NCI-H2171 treated with DMSO at 0.1 percent for 48 hours (cell line): ENCODE data around the gene VDAC2.

Source experiments
- DNase-seq: peaks from one replicate; lab custom pipeline; 2025; lab: John Stamatoyannopoulos, UW

VDAC2 gene

DNA sequence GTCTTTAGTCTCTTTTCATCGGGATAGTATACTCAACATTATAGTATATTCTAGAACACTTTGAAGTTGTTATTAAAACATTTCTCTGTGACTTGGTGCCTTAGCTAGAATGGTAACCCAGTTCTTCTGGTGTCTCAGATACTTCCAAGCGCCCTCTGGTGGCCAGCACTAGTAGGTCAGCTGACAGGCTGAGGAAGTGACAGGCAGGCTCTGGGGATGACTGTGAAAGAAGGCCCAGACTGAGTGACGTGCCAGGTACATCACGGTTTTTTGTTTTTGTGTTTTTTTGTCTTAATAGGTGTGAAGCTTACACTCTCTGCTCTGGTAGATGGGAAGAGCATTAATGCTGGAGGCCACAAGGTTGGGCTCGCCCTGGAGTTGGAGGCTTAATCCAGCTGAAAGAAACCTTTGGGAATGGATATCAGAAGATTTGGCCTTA is 20.0 kb downstream of the VDAC2 start:
- peak; percentile 56 for DNase-seq

DNA sequence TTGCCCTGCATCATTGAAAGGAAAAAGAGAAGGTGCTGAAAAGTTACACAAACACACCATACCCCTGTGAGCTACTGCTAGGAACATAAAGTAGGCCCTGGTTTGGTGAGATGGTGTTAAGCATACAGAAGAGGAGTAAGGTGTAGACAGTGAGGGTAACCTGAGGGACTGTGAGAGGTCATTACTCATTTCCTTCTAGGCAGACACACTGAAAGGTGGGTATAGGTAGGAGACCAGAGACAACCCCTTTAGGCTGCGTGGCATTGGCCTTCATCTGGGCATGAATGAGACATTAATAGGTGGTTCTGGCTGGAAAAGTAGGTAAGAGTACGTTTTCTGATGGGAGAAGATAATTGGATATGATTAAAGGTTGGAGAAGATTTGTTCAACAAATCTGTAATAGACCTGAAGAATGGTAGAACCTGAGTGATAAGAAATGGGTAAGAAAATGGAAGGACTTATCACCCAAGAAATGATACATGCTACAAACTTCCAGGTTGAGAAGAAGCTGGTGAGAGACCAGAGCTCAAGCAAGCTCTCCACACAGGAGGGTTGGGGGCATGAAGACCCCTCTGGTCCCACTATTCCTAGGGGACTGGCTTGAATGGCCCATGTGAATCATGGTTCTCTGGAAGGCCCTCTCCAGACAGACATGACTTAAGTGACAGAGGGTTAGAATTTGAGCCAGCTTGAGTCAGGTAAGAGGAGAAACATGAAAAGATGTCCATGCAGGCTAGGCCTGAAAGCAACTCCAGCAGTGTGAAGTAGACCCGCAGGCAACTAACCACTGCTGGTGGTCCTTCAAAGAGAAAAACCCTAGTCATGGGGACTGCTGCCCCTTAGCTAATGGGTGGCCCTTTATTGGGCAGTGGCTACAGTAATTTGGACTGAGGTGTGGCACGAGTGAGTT is 21.3 kb downstream of the VDAC2 start:
- DNase-seq = no peak

DNA sequence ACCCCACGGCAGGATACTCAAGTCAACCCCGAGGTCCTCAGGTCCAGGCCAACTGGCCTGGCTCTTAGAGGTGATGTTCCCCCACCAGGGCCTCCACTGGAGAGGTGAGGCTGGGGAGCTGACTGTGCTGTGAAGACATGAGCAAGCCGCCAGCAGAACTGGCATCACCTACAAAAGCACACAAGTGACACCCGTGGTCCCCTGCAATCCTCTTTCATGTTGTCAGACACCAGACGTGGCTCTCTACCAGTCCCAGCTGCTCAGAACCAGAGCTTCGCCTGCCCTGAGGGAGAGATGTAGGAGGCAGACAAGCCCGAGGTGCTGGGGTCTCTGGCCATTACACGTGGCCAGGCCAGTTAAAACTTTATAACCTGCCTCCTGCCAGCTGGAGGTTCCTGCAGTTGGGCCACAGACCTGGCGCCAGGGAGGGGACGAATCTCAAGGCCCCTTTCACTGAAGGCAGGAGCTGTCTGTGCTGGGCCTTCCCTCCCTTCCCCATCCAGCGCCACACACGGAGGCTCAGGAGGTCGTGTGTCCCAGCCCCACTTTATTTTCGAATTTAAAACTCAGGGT is 22.9 kb downstream of the VDAC2 start:
- peak; percentile 74 for DNase-seq

- DNase-seq = peak; percentile 87
These were observed 23.6 kb downstream of the VDAC2 start for GRCh38 chr10:75234017-75234682.

GRCh38 chr10:75234683-75235374 is 24.2 kb downstream of the VDAC2 start:
- no peak for DNase-seq

DNA sequence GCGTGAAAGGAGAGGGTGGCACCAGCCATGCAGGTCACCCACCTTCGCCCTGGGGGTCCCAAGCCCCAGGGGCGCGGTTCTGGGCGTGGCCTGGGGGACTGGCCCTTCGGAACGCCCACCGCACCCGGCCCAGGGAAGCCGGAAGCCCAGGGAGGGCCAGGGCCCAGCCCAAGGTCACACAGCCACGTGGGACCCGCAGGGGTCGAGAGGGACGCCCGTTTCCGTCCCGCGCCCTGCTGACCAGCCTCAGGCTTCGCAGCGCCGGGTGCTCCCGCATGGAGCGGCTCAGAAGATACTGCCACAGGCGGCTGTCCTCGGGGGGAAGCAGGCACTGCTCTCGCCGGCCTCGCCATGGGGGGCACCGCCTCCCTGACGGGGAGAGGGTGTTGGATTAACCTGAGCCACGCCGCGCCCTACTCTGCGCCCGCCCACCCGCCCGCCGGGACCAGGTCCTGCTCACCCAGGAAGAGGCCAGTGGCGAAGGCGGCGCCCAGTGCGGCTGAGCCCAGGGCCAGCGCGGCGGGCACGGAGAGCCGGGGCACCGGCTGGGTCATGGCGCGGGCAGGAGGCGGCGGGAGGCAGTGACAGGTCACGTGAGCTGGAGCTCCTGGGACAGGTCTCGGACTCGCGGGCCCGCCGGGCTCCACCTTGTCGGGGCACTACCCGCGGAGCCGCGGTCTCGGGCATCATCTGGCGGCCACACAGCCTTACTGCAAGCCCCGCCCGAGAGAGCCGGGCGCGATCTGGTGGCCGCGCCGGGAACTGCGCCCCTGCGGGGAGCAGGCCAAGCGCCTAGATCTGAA is 25.0 kb downstream of the VDAC2 start, which contains the start of gene COMTD1:
Gene COMTD1, minus strand, starts transcription at position 583 of the 803 bp plus-strand sequence. Its CDS starts 29 bp downstream, at position 554.
- peak; percentile 87 for DNase-seq

GRCh38 chr10:75236178-75236825 is 25.7 kb downstream of the VDAC2 start:
- DNase-seq = no peak

GRCh38 chr10:75238182-75239095 is 27.8 kb downstream of the VDAC2 start:
- DNase-seq = no peak

- DNase-seq = no peak
These were observed 28.6 kb downstream of the VDAC2 start for GRCh38 chr10:75239096-75239790.

DNA sequence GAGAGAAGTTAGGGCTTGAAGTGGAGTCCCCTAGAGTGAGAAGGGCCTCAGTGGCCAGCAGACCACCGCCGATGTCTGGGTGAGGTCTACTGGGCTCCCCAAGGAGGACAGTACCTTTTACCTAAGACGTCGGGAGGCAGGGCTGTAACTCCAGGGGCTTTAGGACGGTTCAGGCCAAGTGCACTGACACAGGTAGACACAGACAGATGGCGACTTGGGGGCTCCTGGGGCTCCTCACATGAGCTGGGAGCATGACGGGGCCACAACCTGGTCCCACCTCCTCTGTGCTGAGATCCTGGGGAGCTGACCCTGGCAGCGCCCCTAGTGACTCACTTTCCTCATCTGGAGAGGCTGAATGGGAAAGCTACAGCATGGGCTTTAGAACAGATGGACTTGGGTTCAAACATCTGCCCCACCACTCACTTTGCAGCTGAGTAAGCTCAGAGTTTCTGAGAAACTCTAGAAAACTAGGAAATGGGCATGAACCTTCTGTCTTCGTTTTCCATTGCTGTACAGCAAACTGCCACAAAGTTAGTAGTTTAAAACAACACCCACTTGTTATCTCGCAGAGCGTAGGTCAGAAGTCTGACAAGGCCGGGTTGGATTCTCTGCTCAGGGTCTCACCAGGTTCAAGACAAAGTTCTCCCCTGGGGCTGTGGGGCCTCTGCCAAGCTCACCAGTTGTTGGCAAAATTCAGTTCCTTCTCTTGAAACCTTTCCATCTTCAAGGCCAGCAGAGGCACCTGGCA is 29.9 kb downstream of the VDAC2 start:
- DNase-seq = no peak

DNA sequence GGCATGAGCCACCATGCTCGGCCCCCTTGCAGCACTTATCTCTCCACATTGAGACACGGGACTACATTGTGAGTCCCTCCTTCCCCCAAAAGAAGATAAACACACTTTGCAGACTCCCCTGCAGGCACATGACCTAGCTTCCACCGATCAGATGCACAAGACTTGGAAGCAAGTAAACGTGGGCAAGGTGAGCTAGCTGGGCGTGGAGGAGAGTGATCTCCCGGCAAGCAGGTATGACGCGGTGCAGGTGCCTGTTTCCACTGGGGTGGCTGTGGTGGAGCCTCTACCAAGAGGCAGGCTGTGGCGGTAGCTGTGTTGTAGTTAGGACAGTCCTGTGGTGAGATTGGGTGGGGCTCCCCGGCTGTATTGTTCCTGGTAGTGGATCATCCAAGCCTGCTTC is 32.8 kb downstream of the VDAC2 start:
- no peak for DNase-seq

DNA sequence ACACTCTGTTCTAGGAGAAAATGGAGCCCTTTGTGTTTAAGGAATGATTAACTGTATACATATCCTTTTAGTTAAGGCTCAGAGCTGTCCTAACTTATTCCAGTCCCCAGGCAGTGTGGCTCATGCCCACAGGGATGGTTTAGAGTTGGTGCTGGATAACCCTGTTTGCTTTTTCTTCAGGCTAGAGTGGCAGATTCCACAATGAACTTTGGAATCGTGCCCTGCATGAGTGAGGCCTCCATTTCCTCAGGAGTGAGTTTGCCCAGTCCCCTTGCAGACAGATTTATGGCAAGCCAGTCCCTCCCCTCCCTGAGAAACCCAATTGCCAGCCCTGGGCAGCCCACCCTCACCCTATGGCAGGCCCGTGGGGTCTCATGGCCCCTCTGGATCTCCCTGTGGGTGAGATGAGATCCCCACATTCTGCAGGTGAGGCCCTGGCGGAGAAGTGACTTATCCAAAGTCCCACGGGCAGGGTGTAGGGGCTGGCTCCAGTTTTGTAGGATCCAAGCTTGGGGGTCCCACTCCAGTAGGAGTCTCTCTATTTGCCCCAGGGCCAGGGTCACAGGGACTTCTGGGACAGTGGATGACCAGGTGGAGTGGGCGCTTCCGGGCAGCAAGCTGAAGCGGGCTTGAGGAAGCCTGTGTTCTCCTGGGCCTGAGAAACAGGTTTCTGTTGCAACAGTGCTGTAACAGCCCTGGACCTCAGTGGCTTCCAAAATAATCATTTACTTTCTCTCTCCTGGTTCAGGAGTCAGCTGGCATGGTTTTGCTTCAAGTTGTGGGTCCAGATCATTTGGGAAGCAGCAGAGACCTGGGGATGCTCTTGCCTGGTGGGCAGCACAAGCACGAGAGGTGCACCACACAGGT is 34.1 kb downstream of the VDAC2 start:
- no peak for DNase-seq

DNA sequence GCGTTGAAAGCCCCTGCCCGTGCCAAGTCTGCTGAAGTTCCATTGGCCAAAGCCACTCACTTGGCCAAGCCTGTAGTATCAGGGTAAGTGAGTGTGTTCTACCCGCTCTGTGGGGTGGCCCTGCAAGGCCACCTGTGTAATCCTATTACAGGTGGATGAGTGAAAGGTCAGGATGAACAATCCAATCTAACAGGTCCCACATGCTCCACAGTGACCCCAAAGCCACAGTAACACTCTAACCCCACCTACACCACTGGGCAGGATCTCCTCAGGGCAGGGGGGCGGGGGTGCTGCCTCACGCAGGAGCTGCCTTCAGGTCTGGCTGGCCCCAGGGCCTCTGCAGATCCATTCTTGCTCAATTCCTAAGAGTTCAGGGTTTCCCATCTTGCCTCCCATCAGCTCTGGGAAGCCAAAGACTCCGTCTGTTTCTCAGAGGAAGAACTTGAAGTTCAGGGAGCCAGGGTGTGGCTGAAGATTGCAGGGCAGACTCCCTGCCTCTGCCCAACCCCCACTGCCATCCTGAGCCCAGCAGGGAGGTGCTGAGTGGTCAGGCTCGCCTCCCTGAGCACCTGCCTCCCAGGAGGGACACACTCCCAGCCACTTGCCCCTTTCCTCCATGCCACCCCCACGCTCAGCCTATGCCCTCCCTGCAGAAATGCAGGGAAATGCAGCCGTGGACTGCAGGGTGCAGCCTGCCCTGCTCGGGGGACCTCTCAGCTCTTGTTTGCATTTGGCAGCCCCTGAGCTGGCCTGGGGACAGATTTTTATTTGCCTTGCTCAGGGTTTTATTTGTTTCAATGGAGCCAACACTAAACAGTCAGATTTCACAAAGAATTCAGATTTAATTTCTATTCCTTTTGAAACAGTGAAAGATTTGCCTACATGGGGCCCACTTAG is 35.0 kb downstream of the VDAC2 start:
- no peak for DNase-seq

DNA sequence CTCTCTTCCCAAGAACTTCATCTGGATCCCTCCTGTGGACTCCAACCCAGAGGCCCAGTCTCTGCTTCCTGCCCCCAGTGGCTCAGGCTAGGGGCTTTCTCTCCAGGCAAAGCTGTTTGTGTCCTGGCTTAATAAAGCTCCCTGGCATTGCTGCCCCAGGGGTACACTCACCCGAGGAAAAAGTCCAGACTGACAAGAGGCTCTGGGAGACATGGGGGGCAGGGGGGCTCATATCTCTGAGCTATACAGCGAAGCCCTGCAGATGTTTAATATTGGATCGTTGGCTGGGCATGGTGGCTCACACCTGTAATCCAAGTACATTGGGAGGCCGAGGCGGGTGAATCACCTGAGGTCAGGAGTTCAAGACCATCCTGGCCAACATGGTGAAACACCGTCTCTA is 35.9 kb downstream of the VDAC2 start:
- no peak for DNase-seq

DNA sequence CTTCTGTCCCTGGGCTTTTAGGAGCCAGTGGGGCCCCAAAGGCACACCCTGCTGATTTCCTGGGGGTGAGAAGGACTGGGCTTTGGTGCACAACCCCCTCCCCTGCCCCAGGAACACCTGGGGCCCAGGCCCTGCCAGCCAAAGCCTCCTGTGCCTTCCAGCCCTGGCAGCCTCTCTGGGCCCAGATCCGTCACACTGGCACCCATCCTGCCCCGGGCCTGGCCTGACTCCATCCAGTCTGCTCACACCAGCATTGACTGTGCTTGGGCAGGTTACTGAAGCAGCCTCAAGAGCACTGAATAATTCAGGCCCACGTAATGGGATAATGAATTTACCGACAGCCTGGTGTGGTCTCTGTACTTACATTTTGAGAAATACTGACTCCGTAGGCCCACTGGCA is 37.2 kb downstream of the VDAC2 start:
- DNase-seq = no peak

- no peak for DNase-seq
These were observed 40.3 kb downstream of the VDAC2 start for GRCh38 chr10:75250934-75251333.
